ENCODE measurements around the gene CFAP45. TPM values are rescaled to one million over a fixed set of nuclear protein-coding genes. Genes with fewer than 3 reads are reported as not detected.

The CFAP45 gene
- polyA plus RNA-seq, 2 of the 4 experiments (the other 2 are of a cell fraction), result 0.67 to 0.89 TPM

GRCh38 chr1:159941141-159941540 is 41.2 kb upstream of the CFAP45 start (continued):
- TF ChIP-seq HMGXB4 (CRISPR knock-in tag; IDR thresholded peaks at IDR 0.05; ENCODE audit: borderline replicate concordance) (no peak), MAX (IDR thresholded peaks at IDR 0.05) (no peak), HEYL (CRISPR knock-in tag; IDR thresholded peaks at IDR 0.05) (no peak)

- no peak overlapping the region for H3K27ac ChIP-seq
- FAIRE-seq (no peak), ATAC-seq (no peak), DNase-seq (ENCODE audit: low read depth in 1 of 2, low spot score in 1 of 2) (no peak)
- H3K9me3 ChIP-seq, result no peaks in the 10 kb centered on the region
- H3K4me3 ChIP-seq, result no peak overlapping the region
- TF ChIP-seq RCOR1 (IDR thresholded peaks at IDR 0.05; ENCODE audit: low read depth, low read length), result no peak
- no peak for TF ChIP-seq SREBF2 (IDR thresholded peaks at IDR 0.05)
- no peak for TF ChIP-seq BCL3 (IDR thresholded peaks at IDR 0.05)
- TF ChIP-seq MAFK (IDR thresholded peaks at IDR 0.05; ENCODE audit: partially characterized antibody), result no peak
- TF ChIP-seq TP53 (CRISPR knock-in tag; IDR thresholded peaks at IDR 0.05), result no peak
- TF ChIP-seq POLR2AphosphoS2 (conservative IDR thresholded peaks at IDR 0.05; ENCODE audit: low read length), result no peak
- no peak for TF ChIP-seq CHD4 (IDR thresholded peaks at IDR 0.05; ENCODE audit: borderline replicate concordance)
- POLR2A ChIA-PET, result no interaction called here
- peaks cover 22% of the 10 kb centered on the region for H3K4me1 ChIP-seq
- no peak overlapping the region for H3K4me2 ChIP-seq
- CTCF ChIA-PET, result interaction anchor here (0.8 to 22.4 kb wide), 10 partner anchors 9 to 253 kb away, joined by 3 to 665 read pairs (median 4); partner anchors contain the start of gene TAGLN2
- 92% methylated on average over 11 of the region's 11 CpGs for WGBS (ENCODE audit: missing lambda C conversion rate)
These were observed 40.1 kb upstream of the CFAP45 start for GRCh38 chr1:159940006-159940620.

GRCh38 chr1:159939678-159940002 is 39.7 kb upstream of the CFAP45 start:
- ATAC-seq, result no peak
- H3K4me3 ChIP-seq, result no peak overlapping the region
- TF ChIP-seq EHF (CRISPR knock-in tag; IDR thresholded peaks at IDR 0.05) (no peak), ZFP36 (IDR thresholded peaks at IDR 0.05; ENCODE audit: borderline replicate concordance, partially characterized antibody) (no peak), JUNB (IDR thresholded peaks at IDR 0.05) (no peak), CHD2 (IDR thresholded peaks at IDR 0.05; ENCODE audit: low read length, partially characterized antibody) (no peak), FOSL2 (IDR thresholded peaks at IDR 0.05) (no peak), FOSL2 (CRISPR knock-in tag; IDR thresholded peaks at IDR 0.05) (no peak), ELK1 (IDR thresholded peaks at IDR 0.05; ENCODE audit: low read depth, low read length) (no peak), KDM5A (IDR thresholded peaks at IDR 0.05) (no peak), TP53 (CRISPR knock-in tag; IDR thresholded peaks at IDR 0.05) (no peak), SMC3 (IDR thresholded peaks at IDR 0.05) (no peak), HOXB13 (CRISPR knock-in tag; IDR thresholded peaks at IDR 0.05; ENCODE audit: low read depth) (no peak), HOXA7 (CRISPR knock-in tag; IDR thresholded peaks at IDR 0.05) (no peak), RARB (CRISPR knock-in tag; IDR thresholded peaks at IDR 0.05) (no peak), CEBPB (IDR thresholded peaks at IDR 0.05) (no peak), ZSCAN20 (CRISPR knock-in tag; IDR thresholded peaks at IDR 0.05) (no peak), FOSB (CRISPR knock-in tag; IDR thresholded peaks at IDR 0.05) (no peak), E2F6 (IDR thresholded peaks at IDR 0.05; ENCODE audit: borderline replicate concordance, low read depth) (no peak), HEYL (CRISPR knock-in tag; IDR thresholded peaks at IDR 0.05) (no peak), PHF8 (IDR thresholded peaks at IDR 0.05; ENCODE audit: borderline replicate concordance, low read depth) (no peak), MAFK (IDR thresholded peaks at IDR 0.05; ENCODE audit: partially characterized antibody) (no peak), MAZ (IDR thresholded peaks at IDR 0.05; ENCODE audit: borderline replicate concordance, low read depth, low read length) (no peak)
- no peak overlapping the region for H3K4me2 ChIP-seq
- ChIA-PET POLR2A (no interaction called here), CTCF (interaction anchor here (0.8 to 22.4 kb wide), 10 partner anchors 10 to 254 kb away, joined by 3 to 665 read pairs (median 6); partner anchors contain the start of gene TAGLN2)
- no peaks in the 10 kb centered on the region for H3K9me3 ChIP-seq
- 42% methylated on average over 3 of the region's 3 CpGs for WGBS (ENCODE audit: missing lambda C conversion rate)
- no peak for DNase-seq (ENCODE audit: low read depth in 1 of 2, low spot score in 1 of 2)
- FAIRE-seq, result no peak
- H3K27ac ChIP-seq, result no peak overlapping the region
- peaks cover 20% of the 10 kb centered on the region for H3K4me1 ChIP-seq
